ENCODE measurements around the gene BCAM.

BCAM gene

DNA sequence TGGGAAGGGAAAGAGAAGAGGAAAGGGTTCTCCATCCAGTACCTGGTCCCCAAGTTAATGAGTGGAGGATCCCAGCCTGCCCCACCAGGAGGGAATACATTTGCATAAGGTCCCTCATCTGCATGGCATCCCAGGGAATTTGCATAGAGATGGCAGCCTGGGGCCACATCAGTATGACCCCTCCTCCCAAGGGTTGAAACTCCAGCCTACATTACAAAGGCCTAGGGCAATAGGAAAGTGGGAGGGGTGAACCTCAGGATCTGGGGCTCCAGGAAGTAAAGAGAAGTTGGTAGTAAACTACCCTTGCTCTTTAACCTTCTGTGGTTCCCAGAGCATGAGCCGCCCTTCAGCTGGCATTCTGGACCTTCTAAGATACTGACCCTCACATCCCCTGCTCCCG lies 30.4 kb downstream of the BCAM start:
- Histone ChIP-seq H3K9ac (ENCODE audit: low read length) (no peak overlapping the region), H3K4me2 (ENCODE audit: low read depth, low read length, poor library complexity, severe bottlenecking) (no peak overlapping the region), H3F3A (ENCODE audit: insufficient read depth) (no peaks in the 10 kb centered on the region), H3K79me2 (ENCODE audit: insufficient read depth, low read length) (no peaks in the 10 kb centered on the region), H3K4me3 (ENCODE audit: insufficient read depth, low read length, poor library complexity, severe bottlenecking) (no peak overlapping the region), H2AFZ (ENCODE audit: low read depth, low read length, severe bottlenecking) (no peak overlapping the region), H3K36me3 (ENCODE audit: low read length) (no peaks in the 10 kb centered on the region), H4K20me1 (ENCODE audit: low read depth, low read length) (no peaks in the 10 kb centered on the region), H3K27ac (ENCODE audit: low read depth, low read length) (no peak overlapping the region), H3K9me3 (ENCODE audit: insufficient read depth, low read length) (no peaks in the 10 kb centered on the region), H3K9me2 (replicated peaks; ENCODE audit: insufficient read depth, low read length) (no peaks in the 10 kb centered on the region), H3K27me3 (ENCODE audit: low read length) (no peaks in the 10 kb centered on the region)
- TF ChIP-seq, protein P1, sequence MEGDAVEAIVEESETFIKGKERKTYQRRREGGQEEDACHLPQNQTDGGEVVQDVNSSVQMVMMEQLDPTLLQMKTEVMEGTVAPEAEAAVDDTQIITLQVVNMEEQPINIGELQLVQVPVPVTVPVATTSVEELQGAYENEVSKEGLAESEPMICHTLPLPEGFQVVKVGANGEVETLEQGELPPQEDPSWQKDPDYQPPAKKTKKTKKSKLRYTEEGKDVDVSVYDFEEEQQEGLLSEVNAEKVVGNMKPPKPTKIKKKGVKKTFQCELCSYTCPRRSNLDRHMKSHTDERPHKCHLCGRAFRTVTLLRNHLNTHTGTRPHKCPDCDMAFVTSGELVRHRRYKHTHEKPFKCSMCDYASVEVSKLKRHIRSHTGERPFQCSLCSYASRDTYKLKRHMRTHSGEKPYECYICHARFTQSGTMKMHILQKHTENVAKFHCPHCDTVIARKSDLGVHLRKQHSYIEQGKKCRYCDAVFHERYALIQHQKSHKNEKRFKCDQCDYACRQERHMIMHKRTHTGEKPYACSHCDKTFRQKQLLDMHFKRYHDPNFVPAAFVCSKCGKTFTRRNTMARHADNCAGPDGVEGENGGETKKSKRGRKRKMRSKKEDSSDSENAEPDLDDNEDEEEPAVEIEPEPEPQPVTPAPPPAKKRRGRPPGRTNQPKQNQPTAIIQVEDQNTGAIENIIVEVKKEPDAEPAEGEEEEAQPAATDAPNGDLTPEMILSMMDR (IDR thresholded peaks at IDR 0.05; ENCODE audit: insufficient read depth, low read length, poor library complexity, severe bottlenecking), result no peak
- no peak for TF ChIP-seq EZH2phosphoT487 (conservative IDR thresholded peaks at IDR 0.05; ENCODE audit: low read length)

DNA sequence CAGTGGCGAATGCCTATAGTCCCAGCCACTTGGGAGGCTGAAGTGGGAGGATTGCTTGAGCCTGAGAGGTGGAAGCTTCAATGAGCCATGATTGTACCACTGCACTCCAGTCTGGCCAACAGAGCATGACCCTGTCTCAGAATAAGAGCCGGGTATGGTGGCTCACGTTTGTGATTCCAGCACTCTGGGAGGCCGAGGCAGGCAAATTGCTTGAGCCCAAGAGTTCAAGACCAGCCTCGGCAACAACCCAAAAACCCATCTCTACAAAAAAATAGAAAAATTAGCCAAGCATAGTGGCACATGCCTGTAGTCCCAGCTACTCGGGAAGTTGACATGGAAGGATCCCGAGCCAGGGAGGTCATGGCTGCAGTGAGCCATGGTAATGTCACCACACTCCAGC lies 31.9 kb downstream of the BCAM start:
- no peak for TF ChIP-seq EZH2phosphoT487 (conservative IDR thresholded peaks at IDR 0.05; ENCODE audit: low read length)
- TF ChIP-seq, protein P1 (IDR thresholded peaks at IDR 0.05; ENCODE audit: insufficient read depth, low read length, poor library complexity, severe bottlenecking), result no peak

DNA sequence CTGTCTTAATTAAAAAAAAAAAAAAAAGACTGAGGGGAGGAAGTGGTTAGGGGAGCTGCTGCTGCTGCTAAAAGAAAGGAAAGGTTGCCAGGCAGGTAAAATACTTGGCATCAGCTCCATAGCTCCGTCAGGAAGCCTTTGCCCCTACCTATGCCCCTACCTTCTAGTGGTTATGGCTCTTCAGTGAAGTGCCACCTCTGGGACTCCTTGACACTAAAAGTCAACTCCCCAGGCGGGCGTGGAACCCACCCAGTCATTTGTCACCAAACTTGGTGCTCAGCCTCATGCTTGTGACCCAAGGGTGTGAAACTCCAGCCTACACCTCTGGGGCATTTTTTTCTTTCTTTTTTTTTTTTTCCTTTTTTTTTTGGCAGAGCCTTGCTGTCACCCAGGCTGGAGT lies 32.3 kb downstream of the BCAM start:
- H2AFZ ChIP-seq (ENCODE audit: low read depth, low read length, severe bottlenecking), result no peak overlapping the region
- H3F3A ChIP-seq (ENCODE audit: insufficient read depth), result no peaks in the 10 kb centered on the region
- H3K9me3 ChIP-seq (ENCODE audit: insufficient read depth, low read length), result no peaks in the 10 kb centered on the region
- H3K27me3 ChIP-seq (ENCODE audit: low read length), result no peaks in the 10 kb centered on the region
- no peak overlapping the region for H3K4me2 ChIP-seq (ENCODE audit: low read depth, low read length, poor library complexity, severe bottlenecking)
- H4K20me1 ChIP-seq (ENCODE audit: low read depth, low read length), result no peaks in the 10 kb centered on the region
- no peaks in the 10 kb centered on the region for H3K9me2 ChIP-seq (replicated peaks; ENCODE audit: insufficient read depth, low read length)
- H3K27ac ChIP-seq (ENCODE audit: low read depth, low read length), result no peak overlapping the region
- no peak overlapping the region for H3K4me3 ChIP-seq (ENCODE audit: insufficient read depth, low read length, poor library complexity, severe bottlenecking)
- H3K79me2 ChIP-seq (ENCODE audit: insufficient read depth, low read length), result no peaks in the 10 kb centered on the region
- TF ChIP-seq EZH2phosphoT487 (conservative IDR thresholded peaks at IDR 0.05; ENCODE audit: low read length), result no peak
- TF ChIP-seq, protein P1 (IDR thresholded peaks at IDR 0.05; ENCODE audit: insufficient read depth, low read length, poor library complexity, severe bottlenecking), result no peak
- no peaks in the 10 kb centered on the region for H3K36me3 ChIP-seq (ENCODE audit: low read length)
- H3K9ac ChIP-seq (ENCODE audit: low read length), result no peak overlapping the region

More for the DNA sequence above, 31.9 kb downstream of the BCAM start:
- Histone ChIP-seq H3K9me3 (ENCODE audit: insufficient read depth, low read length) (no peaks in the 10 kb centered on the region), H3K9me2 (replicated peaks; ENCODE audit: insufficient read depth, low read length) (no peaks in the 10 kb centered on the region), H3K36me3 (ENCODE audit: low read length) (no peaks in the 10 kb centered on the region), H3F3A (ENCODE audit: insufficient read depth) (no peaks in the 10 kb centered on the region), H4K20me1 (ENCODE audit: low read depth, low read length) (no peaks in the 10 kb centered on the region), H2AFZ (ENCODE audit: low read depth, low read length, severe bottlenecking) (no peak overlapping the region), H3K27me3 (ENCODE audit: low read length) (no peaks in the 10 kb centered on the region), H3K79me2 (ENCODE audit: insufficient read depth, low read length) (no peaks in the 10 kb centered on the region), H3K4me2 (ENCODE audit: low read depth, low read length, poor library complexity, severe bottlenecking) (no peak overlapping the region), H3K27ac (ENCODE audit: low read depth, low read length) (no peak overlapping the region), H3K4me3 (ENCODE audit: insufficient read depth, low read length, poor library complexity, severe bottlenecking) (no peak overlapping the region), H3K9ac (ENCODE audit: low read length) (no peak overlapping the region)

DNA sequence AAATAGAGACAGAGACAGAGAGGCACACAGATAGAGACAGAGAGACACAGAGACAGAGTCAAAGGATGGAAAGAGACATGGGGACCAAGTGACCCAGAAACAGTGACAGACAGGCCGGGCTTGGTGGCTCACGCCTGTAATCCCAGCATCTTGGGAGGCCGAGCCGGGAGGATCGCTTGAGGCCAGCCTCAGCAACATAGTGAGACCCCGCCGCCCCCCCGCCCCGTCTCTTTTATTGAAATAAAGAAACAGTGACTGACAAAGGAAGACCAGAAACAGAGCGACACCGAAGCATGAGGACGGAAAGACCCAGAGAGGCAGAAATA lies 36.3 kb downstream of the BCAM start:
- Histone ChIP-seq H3K36me3 (ENCODE audit: low read length) (no peaks in the 10 kb centered on the region), H3K9me2 (replicated peaks; ENCODE audit: insufficient read depth, low read length) (no peaks in the 10 kb centered on the region), H3K27me3 (ENCODE audit: low read length) (no peaks in the 10 kb centered on the region), H3K9me3 (ENCODE audit: insufficient read depth, low read length) (no peaks in the 10 kb centered on the region), H4K20me1 (ENCODE audit: low read depth, low read length) (no peaks in the 10 kb centered on the region), H2AFZ (ENCODE audit: low read depth, low read length, severe bottlenecking) (peak overlapping the region; percentile 32), H3K4me3 (ENCODE audit: insufficient read depth, low read length, poor library complexity, severe bottlenecking) (no peak overlapping the region), H3F3A (ENCODE audit: insufficient read depth) (no peaks in the 10 kb centered on the region), H3K4me2 (ENCODE audit: low read depth, low read length, poor library complexity, severe bottlenecking) (peak overlapping the region; percentile 51), H3K9ac (ENCODE audit: low read length) (no peak overlapping the region), H3K79me2 (ENCODE audit: insufficient read depth, low read length) (no peaks in the 10 kb centered on the region), H3K27ac (ENCODE audit: low read depth, low read length) (no peak overlapping the region)
- no peak for TF ChIP-seq EZH2phosphoT487 (conservative IDR thresholded peaks at IDR 0.05; ENCODE audit: low read length)
- TF ChIP-seq, protein P1 (IDR thresholded peaks at IDR 0.05; ENCODE audit: insufficient read depth, low read length, poor library complexity, severe bottlenecking), result no peak

Measured in SU-DHL-6 (cell line).